Measurements from ENCODE around the gene RFX3.

- no peak for TF ChIP-seq TEAD4 (IDR thresholded peaks at IDR 0.05)
- TF ChIP-seq TCF12 (IDR thresholded peaks at IDR 0.05; ENCODE audit: low read depth): no peak
Observed at GRCh38 chr9:3497401-3497800, 28.4 kb downstream of the RFX3 start.

All from Ishikawa (cell line).